ENCODE data around the gene POLR2E.

The POLR2E gene

GRCh38 chr19:1068009-1069001 is 26.9 kb downstream of the POLR2E start:
- Histone ChIP-seq H4K20me1 (ENCODE audit: control insufficient read depth, insufficient read depth, low read depth, low read length) (no peaks in the 10 kb centered on the region), H3F3A (ENCODE audit: control insufficient read depth, insufficient read depth) (peaks cover 18% of the 10 kb centered on the region), H3K9me2 (replicated peaks; ENCODE audit: control insufficient read depth, low read length) (no peaks in the 10 kb centered on the region), H3K4me3 (ENCODE audit: low read length) (peak overlapping the region; percentile 88), H3K27me3 (ENCODE audit: control insufficient read depth, low read length) (no peaks in the 10 kb centered on the region), H3K27ac (ENCODE audit: low read depth, low read length) (peak overlapping the region; percentile 91), H3K79me2 (ENCODE audit: control insufficient read depth, low read length) (peaks cover 52% of the 10 kb centered on the region), H3K36me3 (ENCODE audit: control insufficient read depth, low read length) (peaks cover 33% of the 10 kb centered on the region), H3K4me1 (ENCODE audit: control insufficient read depth, low read length) (peaks cover 49% of the 10 kb centered on the region), H3K4me2 (ENCODE audit: low read length) (peak overlapping the region; percentile 96), H3K9me3 (ENCODE audit: control insufficient read depth, insufficient read depth, low read length) (no peaks in the 10 kb centered on the region)
- TF ChIP-seq EZH2phosphoT487 (IDR thresholded peaks at IDR 0.05; ENCODE audit: borderline replicate concordance, low read length), result no peak
- TF ChIP-seq CTCF (IDR thresholded peaks at IDR 0.05; ENCODE audit: low read depth, low read length, poor library complexity, severe bottlenecking), result no peak

GRCh38 chr19:1067341-1067957 is 27.7 kb downstream of the POLR2E start:
- peak overlapping the region; percentile 96 for H3K4me2 ChIP-seq (ENCODE audit: low read length)
- H4K20me1 ChIP-seq (ENCODE audit: control insufficient read depth, insufficient read depth, low read depth, low read length), result no peaks in the 10 kb centered on the region
- H3F3A ChIP-seq (ENCODE audit: control insufficient read depth, insufficient read depth), result peaks cover 13% of the 10 kb centered on the region
- no peaks in the 10 kb centered on the region for H3K27me3 ChIP-seq (ENCODE audit: control insufficient read depth, low read length)
- peak overlapping the region; percentile 88 for H3K4me3 ChIP-seq (ENCODE audit: low read length)
- H3K36me3 ChIP-seq (ENCODE audit: control insufficient read depth, low read length), result peaks cover 25% of the 10 kb centered on the region
- H3K9me3 ChIP-seq (ENCODE audit: control insufficient read depth, insufficient read depth, low read length), result no peaks in the 10 kb centered on the region
- TF ChIP-seq CTCF (IDR thresholded peaks at IDR 0.05; ENCODE audit: low read depth, low read length, poor library complexity, severe bottlenecking) (no peak), EZH2phosphoT487 (IDR thresholded peaks at IDR 0.05; ENCODE audit: borderline replicate concordance, low read length) (no peak)
- H3K27ac ChIP-seq (ENCODE audit: low read depth, low read length), result peak overlapping the region; percentile 91
- H3K9me2 ChIP-seq (replicated peaks; ENCODE audit: control insufficient read depth, low read length), result no peaks in the 10 kb centered on the region
- H3K4me1 ChIP-seq (ENCODE audit: control insufficient read depth, low read length), result peaks cover 48% of the 10 kb centered on the region
- H3K79me2 ChIP-seq (ENCODE audit: control insufficient read depth, low read length), result peaks cover 44% of the 10 kb centered on the region

- H3K27ac ChIP-seq (ENCODE audit: low read depth, low read length), result peak within 1 kb of the TSS; percentile 91
- no peaks in the 10 kb centered on the region for H4K20me1 ChIP-seq (ENCODE audit: control insufficient read depth, insufficient read depth, low read depth, low read length)
- H3F3A ChIP-seq (ENCODE audit: control insufficient read depth, insufficient read depth), result peaks cover 9% of the 10 kb centered on the region; the same call in 1 of the 2 replicates
- peaks cover 38% of the 10 kb centered on the region for H3K79me2 ChIP-seq (ENCODE audit: control insufficient read depth, low read length)
- peaks cover 27% of the 10 kb centered on the region for H3K36me3 ChIP-seq (ENCODE audit: control insufficient read depth, low read length)
- H3K27me3 ChIP-seq (ENCODE audit: control insufficient read depth, low read length), result no peaks in the 10 kb centered on the region
- peak within 1 kb of the TSS; percentile 88 for H3K4me3 ChIP-seq (ENCODE audit: low read length)
- H3K4me1 ChIP-seq (ENCODE audit: control insufficient read depth, low read length), result peaks cover 48% of the 10 kb centered on the region
- no peaks in the 10 kb centered on the region for H3K9me2 ChIP-seq (replicated peaks; ENCODE audit: control insufficient read depth, low read length)
- no peaks in the 10 kb centered on the region for H3K9me3 ChIP-seq (ENCODE audit: control insufficient read depth, insufficient read depth, low read length)
- TF ChIP-seq EZH2phosphoT487 (IDR thresholded peaks at IDR 0.05; ENCODE audit: borderline replicate concordance, low read length) (no peak), CTCF (IDR thresholded peaks at IDR 0.05; ENCODE audit: low read depth, low read length, poor library complexity, severe bottlenecking) (no peak)
- H3K4me2 ChIP-seq (ENCODE audit: low read length), result peak within 1 kb of the TSS; percentile 96
Measured at GRCh38 chr19:1066748-1067340, 28.3 kb downstream of the POLR2E start, which contains the start of gene ARHGAP45. TSS of gene ARHGAP45 (plus strand) at chr19:1067167. CDS start at chr19:1067406, 239 bp downstream.
